Gastrocnemius medialis (tissue), 4 donors: ENCODE data around the gene KLK5. TPM values are rescaled to one million over a fixed set of nuclear protein-coding genes. Genes with fewer than 3 reads are reported as not detected.

Experiments
- ATAC-seq, 2 donors: fragments of 150-250 bp; one replicate each; pipeline ENCODE4 v1.9.1; 2016
- DNase-seq, 2 donors: peaks; one replicate each; pipeline ENCODE4 v3.0.0-alpha.2; 2019
- H3K27ac ChIP-seq, 4 donors: fragments of 200-600 bp; sonication (generic); 1 replicate in 1 of 4; 2 replicates in 3 of 4; pipeline ENCODE4 v1.5.1; 2016 to 2018; ENCODE audit warnings: mild to moderate bottlenecking in 2 of 4, moderate library complexity in 1 of 4
- H3K27me3 ChIP-seq, 3 donors: fragments of 200-600 bp; sonication (generic) in 2 of 3; 1 replicate in 1 of 3; 2 replicates in 2 of 3; pipeline versions ENCODE4 v1.5.1 to v1.6.0; 2016 to 2019; ENCODE audit warnings: mild to moderate bottlenecking in 1 of 3, moderate library complexity in 1 of 3
- H3K36me3 ChIP-seq, 2 donors: fragments of 200-600 bp; sonication (generic) in 1 of 2; one replicate each; pipeline ENCODE4 v1.5.1; 2017 to 2018
- H3K4me1 ChIP-seq, 2 donors: fragments of 200-600 bp; sonication (generic) in 1 of 2; one replicate each; pipeline ENCODE4 v1.5.1; 2016 to 2017; ENCODE audit warnings: mild to moderate bottlenecking in 2 of 2
- H3K4me3 ChIP-seq, 4 donors: fragments of 200-600 bp; sonication (generic) in 3 of 4; 1 replicate in 1 of 4; 2 replicates in 3 of 4; pipeline ENCODE4 v1.5.1; 2016 to 2019; ENCODE audit warnings: mild to moderate bottlenecking in 2 of 4
- H3K9me3 ChIP-seq, 3 donors: fragments of 200-600 bp; sonication (generic) in 2 of 3; 1 replicate in 1 of 3; 2 replicates in 2 of 3; pipeline ENCODE4 v1.5.1; 2016 to 2019
- POLR2A ChIP-seq, 2 donors: fragments of 450-650 bp; IDR thresholded peaks; one replicate each; pipeline ENCODE4 v1.6.1; 2017; ENCODE audit warnings: antibody characterized with exemption in 2 of 2, mild to moderate bottlenecking in 2 of 2, moderate library complexity in 2 of 2
- in situ Hi-C, 4 donors: fragments of 200-750 bp; cut with MboI; loops; one replicate each; pipeline versions ENCODE4 v1.15.0 to v1.8.0; 2017; ENCODE audit warnings: low sequenced_read_pairs in 4 of 4
- intact Hi-C: fragments of 100-400 bp; cut with DNase I; formaldehyde crosslinking; loops from one replicate; pipeline ENCODE4 v1.15.1; 2023; ENCODE audit warnings: low total_unique reads
- total RNA-seq, 4 donors: library from RNA; depleted of rRNA; stranded (reverse); fragments of >200 nt; gene quantifications; one replicate each; pipeline versions ENCODE4 v1.1.0 to v1.2.3, GENCODE V29; 2016
- TF ChIP-seq, protein P1 (sequence below), 5 experiments: fragments of 450-650 bp in 3 of 5; fragments of 200-600 bp in 2 of 5; sonication (generic) in 2 of 5; IDR thresholded peaks in 4 of 5; conservative IDR thresholded peaks in 1 of 5; 1 replicate in 4 of 5; 2 replicates in 1 of 5; pipeline ENCODE4 v1.5.1; 2016 to 2019; ENCODE audit warnings: antibody characterized with exemption in 5 of 5, mild to moderate bottlenecking in 3 of 5, moderate library complexity in 3 of 5

The KLK5 gene
- total RNA-seq: not detected

DNA sequence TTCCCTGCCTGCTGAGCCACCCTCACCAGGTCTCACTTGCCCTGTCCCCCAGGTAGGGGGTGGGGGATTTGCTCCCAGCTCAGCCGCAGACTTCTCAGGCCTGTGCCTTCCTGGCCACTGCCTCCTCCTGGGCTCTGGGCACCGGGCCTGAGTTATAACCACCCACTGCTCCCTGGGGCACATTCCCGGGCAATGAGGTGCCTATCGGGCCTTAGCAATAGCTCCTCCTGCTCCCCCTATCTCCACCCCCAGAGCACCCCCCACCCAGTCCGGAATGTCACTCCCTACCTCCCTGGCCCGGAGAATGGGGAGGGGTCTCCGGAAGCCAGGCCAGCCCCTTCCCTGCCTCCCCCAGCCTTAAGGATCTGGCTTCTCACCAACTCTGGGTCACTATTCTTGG lies at the start of gene KLK5:
Gene KLK5 (minus strand): TSS at position 129 of the 400 bp plus-strand sequence. CDS start 381 bp downstream, outside the sequence.
- Histone ChIP-seq H3K4me3 (no peak within 1 kb of the TSS), H3K4me1 (no peaks in the 10 kb centered on the region), H3K27me3 (no peaks in the 10 kb centered on the region), H3K9me3 (no peaks in the 10 kb centered on the region), H3K36me3 (no peaks in the 10 kb centered on the region), H3K27ac (no peak within 1 kb of the TSS)
- TF ChIP-seq, protein P1, sequence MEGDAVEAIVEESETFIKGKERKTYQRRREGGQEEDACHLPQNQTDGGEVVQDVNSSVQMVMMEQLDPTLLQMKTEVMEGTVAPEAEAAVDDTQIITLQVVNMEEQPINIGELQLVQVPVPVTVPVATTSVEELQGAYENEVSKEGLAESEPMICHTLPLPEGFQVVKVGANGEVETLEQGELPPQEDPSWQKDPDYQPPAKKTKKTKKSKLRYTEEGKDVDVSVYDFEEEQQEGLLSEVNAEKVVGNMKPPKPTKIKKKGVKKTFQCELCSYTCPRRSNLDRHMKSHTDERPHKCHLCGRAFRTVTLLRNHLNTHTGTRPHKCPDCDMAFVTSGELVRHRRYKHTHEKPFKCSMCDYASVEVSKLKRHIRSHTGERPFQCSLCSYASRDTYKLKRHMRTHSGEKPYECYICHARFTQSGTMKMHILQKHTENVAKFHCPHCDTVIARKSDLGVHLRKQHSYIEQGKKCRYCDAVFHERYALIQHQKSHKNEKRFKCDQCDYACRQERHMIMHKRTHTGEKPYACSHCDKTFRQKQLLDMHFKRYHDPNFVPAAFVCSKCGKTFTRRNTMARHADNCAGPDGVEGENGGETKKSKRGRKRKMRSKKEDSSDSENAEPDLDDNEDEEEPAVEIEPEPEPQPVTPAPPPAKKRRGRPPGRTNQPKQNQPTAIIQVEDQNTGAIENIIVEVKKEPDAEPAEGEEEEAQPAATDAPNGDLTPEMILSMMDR (IDR thresholded peaks at IDR 0.05 in 4 of 5, conservative IDR thresholded peaks at IDR 0.05 in 1 of 5): no peak
- no peak for TF ChIP-seq POLR2A (IDR thresholded peaks at IDR 0.05)
- DNase-seq (no peak), ATAC-seq (no peak)
- intact Hi-C loops: no loop called here
- in situ Hi-C loops: no loop called here

DNA sequence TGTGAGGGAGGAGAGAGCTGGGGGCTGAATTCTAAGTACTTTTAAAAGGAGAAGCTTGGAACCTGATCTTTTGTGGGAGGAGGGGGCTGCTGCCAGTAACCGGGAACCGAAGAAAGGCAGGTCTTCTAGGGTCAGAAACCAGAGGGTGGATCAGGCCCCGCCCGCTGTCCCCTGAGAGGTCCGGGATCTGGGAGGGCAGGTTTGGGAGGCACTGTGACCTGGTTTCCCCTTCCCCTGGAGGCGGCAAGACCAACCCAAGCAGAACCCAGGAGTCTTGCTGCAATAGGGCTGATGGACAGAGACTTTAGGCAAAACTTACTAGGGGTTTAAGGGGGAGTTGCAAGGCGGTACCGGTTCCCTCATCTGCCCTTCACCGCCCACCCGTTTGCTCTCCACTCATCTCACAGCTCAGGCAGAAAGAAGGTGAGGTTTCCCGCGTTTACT lies 49.3 kb upstream of the KLK5 start:
- peaks cover 3 to 15% (median 5%) of the 10 kb centered on the region in 3 donors for H3K27me3 ChIP-seq

DNA sequence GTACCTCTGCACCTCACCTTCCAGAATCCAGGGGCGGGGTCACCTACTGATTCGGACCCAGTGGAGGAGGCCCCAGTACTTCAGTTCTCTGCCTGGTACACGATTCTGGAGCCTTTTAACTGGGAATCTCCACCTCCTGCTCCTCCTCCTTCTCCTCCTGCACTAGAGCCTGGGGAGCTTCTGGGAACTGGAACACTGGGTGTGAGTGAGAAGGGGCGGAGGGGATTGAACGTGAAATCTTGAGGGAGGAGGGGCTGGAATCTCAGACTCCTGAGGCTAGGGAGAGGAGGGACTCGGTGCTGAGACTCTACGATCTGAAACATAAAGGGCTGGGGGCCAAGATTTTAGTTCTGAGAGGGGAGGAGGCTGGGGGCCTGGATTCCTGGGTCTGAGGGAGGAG lies 48.7 kb upstream of the KLK5 start, which contains the start of gene KLK8:
Gene KLK8 (minus strand): TSS at position 90 of the 400 bp plus-strand sequence. CDS start 437 bp downstream, outside the sequence.
- H3K9me3 ChIP-seq: no peaks in the 10 kb centered on the region
- TF ChIP-seq, protein P1 (IDR thresholded peaks at IDR 0.05 in 4 of 5, conservative IDR thresholded peaks at IDR 0.05 in 1 of 5): no peak
- TF ChIP-seq POLR2A (IDR thresholded peaks at IDR 0.05): no peak
- H3K27me3 ChIP-seq: peaks cover 3 to 15% (median 5%) of the 10 kb centered on the region in 3 donors
- no peaks in the 10 kb centered on the region for H3K4me1 ChIP-seq
- DNase-seq (no peak), ATAC-seq (no peak)
- intact Hi-C loops: no loop called here
- in situ Hi-C loops: no loop called here
- H3K4me3 ChIP-seq: no peak within 1 kb of the TSS
- H3K36me3 ChIP-seq: no peaks in the 10 kb centered on the region
- no peak within 1 kb of the TSS for H3K27ac ChIP-seq

More for the DNA sequence above, 49.3 kb upstream of the KLK5 start:
- Histone ChIP-seq H3K9me3 (no peaks in the 10 kb centered on the region), H3K4me1 (no peaks in the 10 kb centered on the region), H3K36me3 (no peaks in the 10 kb centered on the region), H3K4me3 (no peak overlapping the region), H3K27ac (no peak overlapping the region)
- no peak for ATAC-seq
- intact Hi-C loops (no loop called here), in situ Hi-C loops (no loop called here)
- DNase-seq: no peak
- TF ChIP-seq, protein P1 (IDR thresholded peaks at IDR 0.05 in 4 of 5, conservative IDR thresholded peaks at IDR 0.05 in 1 of 5): no peak
- TF ChIP-seq POLR2A (IDR thresholded peaks at IDR 0.05): no peak

- TF ChIP-seq POLR2A (IDR thresholded peaks at IDR 0.05): no peak
- TF ChIP-seq, protein P1 (IDR thresholded peaks at IDR 0.05 in 4 of 5, conservative IDR thresholded peaks at IDR 0.05 in 1 of 5): no peak
- in situ Hi-C loops (no loop called here), intact Hi-C loops (no loop called here)
- H3K4me3 ChIP-seq: no peak overlapping the region
- no peaks in the 10 kb centered on the region for H3K9me3 ChIP-seq
- H3K27me3 ChIP-seq: peaks cover 3 to 15% (median 5%) of the 10 kb centered on the region in 3 donors
- no peak overlapping the region for H3K27ac ChIP-seq
- no peak for DNase-seq
- no peak for ATAC-seq
- no peaks in the 10 kb centered on the region for H3K36me3 ChIP-seq
- H3K4me1 ChIP-seq: no peaks in the 10 kb centered on the region
Observed at GRCh38 chr19:51000981-51001380, 48.1 kb upstream of the KLK5 start.

DNA sequence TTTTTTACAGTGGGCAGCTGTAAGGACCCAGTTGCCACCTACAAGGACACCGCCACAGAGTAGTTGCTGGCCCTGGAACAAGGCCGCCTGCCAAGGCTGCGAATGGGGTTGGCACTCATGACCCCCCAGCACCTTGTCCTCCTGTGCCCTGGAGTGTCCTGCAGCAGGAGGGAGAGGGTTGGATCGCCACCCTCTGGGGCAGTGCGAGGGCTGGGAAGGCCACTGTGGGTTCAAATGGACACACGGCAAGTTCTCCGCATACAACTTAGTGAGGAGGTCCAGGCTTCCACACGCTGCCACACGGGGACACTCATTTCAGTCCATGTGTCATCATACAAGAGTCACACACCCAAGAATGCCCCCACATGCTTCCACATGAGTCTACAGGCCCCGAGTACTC lies 47.6 kb upstream of the KLK5 start:
- Histone ChIP-seq H3K9me3 (no peaks in the 10 kb centered on the region), H3K4me3 (no peak overlapping the region), H3K27me3 (peaks cover 3 to 15% (median 5%) of the 10 kb centered on the region in 3 donors), H3K36me3 (no peaks in the 10 kb centered on the region), H3K27ac (no peak overlapping the region), H3K4me1 (no peaks in the 10 kb centered on the region)
- in situ Hi-C loops (no loop called here), intact Hi-C loops (no loop called here)
- DNase-seq (no peak), ATAC-seq (no peak)
- no peak for TF ChIP-seq POLR2A (IDR thresholded peaks at IDR 0.05)
- TF ChIP-seq, protein P1 (IDR thresholded peaks at IDR 0.05 in 4 of 5, conservative IDR thresholded peaks at IDR 0.05 in 1 of 5): no peak
